Activated T-helper 17 cell treated with anti-CD3 and anti-CD28 coated beads, Interleukin-2, amount 50 U/mL, for 72 hours (primary cell): ENCODE results near the gene CCSER1. TPM values are rescaled to one million over a fixed set of nuclear protein-coding genes. Genes with fewer than 3 reads are reported as not detected.

Experiments
- ATAC-seq: fragments of 150-1000 bp; cut with Tn5 transposase; replicated peaks from 2 replicates; pipeline ENCODE4 v1.10.0; 2021; ENCODE audit warnings: mild to moderate bottlenecking, moderate library complexity
- H3K27ac Mint-ChIP-seq: one replicate; pipeline ENCODE4 v1.8.0; 2022; ENCODE audit warnings: mixed read lengths
- H3K27me3 Mint-ChIP-seq: one replicate; pipeline ENCODE4 v1.8.0; 2022; ENCODE audit warnings: mixed read lengths
- H3K36me3 Mint-ChIP-seq: one replicate; pipeline ENCODE4 v1.8.0; 2022; ENCODE audit warnings: low read depth, mild to moderate bottlenecking, mixed read lengths
- H3K4me1 Mint-ChIP-seq: one replicate; pipeline ENCODE4 v1.8.0; 2022; ENCODE audit warnings: mixed read lengths
- H3K4me3 Mint-ChIP-seq: one replicate; pipeline ENCODE4 v1.8.0; 2022; ENCODE audit warnings: mild to moderate bottlenecking, mixed read lengths
- H3K9me3 Mint-ChIP-seq: one replicate; pipeline ENCODE4 v1.8.0; 2022; ENCODE audit warnings: mixed read lengths
- total RNA-seq, 2 donors: library from RNA; stranded (reverse); gene quantifications; one replicate each; pipeline ENCODE4 v1.2.3, GENCODE V29; 2022

Gene CCSER1
- total RNA-seq, result under 1 TPM; 0.64 to 0.78 TPM

DNA sequence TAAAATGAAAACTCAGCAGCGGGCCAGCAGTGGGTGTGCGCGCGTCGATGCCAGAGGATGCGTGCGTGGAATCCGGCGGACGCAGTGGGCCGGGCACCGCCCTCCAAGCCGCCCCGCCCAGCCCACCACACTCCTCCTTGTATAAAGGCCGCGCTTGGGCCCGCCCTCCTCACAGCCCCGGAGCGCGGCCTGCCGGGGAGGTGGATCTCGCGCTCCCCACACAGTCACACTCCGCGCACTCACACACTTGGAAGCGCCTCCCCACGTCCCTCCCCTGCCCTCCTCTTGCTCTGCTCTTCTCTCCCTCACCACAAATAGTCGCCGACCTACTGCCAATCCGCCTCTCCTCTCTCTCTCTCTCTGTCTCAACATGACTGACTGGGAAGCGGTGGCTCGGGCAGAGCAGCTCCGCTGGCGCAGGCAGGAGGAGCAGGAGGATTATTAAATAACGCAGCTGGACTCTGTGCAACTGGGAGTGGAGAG is at the start of gene CCSER1:
Gene CCSER1, plus strand, starts transcription at position 172 of the 483 bp plus-strand sequence.
- Mint-ChIP-seq H3K4me3 (peak within 1 kb of the TSS; percentile 77), H3K4me1 (peaks cover 13% of the 10 kb centered on the region), H3K27ac (no peak within 1 kb of the TSS), H3K36me3 (no peaks in the 10 kb centered on the region), H3K27me3 (peaks cover 42% of the 10 kb centered on the region), H3K9me3 (no peaks in the 10 kb centered on the region)
- peak; percentile 76 for ATAC-seq

DNA sequence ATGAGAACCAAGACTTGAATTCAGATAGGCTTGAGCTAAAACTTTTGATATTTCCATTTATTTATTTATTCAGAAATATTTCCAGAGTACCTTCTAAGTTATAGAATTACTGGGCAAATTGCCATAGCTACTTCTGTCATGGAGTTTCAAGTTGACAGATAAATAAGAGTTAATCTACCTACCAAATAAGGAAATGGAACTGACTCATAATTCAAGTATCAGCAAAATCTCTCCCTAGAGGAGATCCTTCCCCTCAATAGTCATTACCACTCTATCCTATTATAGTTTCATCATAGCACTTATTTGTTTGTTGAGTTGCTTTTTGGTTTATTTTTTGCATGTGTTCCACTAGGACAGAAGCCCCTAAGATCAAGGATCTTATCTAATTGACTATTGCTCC is 48.8 kb upstream of the CCSER1 start:
- no peak overlapping the region for H3K4me3 Mint-ChIP-seq
- no peak overlapping the region for H3K27ac Mint-ChIP-seq
- peaks cover 25% of the 10 kb centered on the region for H3K27me3 Mint-ChIP-seq
- ATAC-seq, result no peak
- no peaks in the 10 kb centered on the region for H3K9me3 Mint-ChIP-seq
- H3K36me3 Mint-ChIP-seq, result no peaks in the 10 kb centered on the region
- no peaks in the 10 kb centered on the region for H3K4me1 Mint-ChIP-seq

DNA sequence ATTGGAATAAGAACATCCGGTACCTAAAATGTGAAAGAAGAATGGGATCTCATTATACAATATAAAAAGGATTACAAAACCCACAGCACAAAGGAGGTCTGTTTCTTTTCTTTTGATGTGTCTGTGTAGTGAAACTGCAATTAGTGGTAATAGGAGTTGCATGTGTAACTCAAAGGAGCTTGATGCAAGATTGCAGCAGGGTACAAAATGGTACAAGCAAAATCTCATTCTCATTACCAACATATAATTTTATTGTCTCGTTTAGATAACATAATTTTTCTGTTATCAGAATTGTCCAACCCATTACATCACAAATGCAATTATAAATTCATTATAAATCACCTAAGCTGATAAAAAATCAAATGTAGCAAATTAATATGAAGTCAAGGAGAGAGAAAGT is 47.1 kb upstream of the CCSER1 start:
- no peak for ATAC-seq
- Mint-ChIP-seq H3K9me3 (no peaks in the 10 kb centered on the region), H3K36me3 (no peaks in the 10 kb centered on the region), H3K4me1 (no peaks in the 10 kb centered on the region), H3K27ac (no peak overlapping the region), H3K4me3 (no peak overlapping the region), H3K27me3 (peaks cover 15% of the 10 kb centered on the region)

DNA sequence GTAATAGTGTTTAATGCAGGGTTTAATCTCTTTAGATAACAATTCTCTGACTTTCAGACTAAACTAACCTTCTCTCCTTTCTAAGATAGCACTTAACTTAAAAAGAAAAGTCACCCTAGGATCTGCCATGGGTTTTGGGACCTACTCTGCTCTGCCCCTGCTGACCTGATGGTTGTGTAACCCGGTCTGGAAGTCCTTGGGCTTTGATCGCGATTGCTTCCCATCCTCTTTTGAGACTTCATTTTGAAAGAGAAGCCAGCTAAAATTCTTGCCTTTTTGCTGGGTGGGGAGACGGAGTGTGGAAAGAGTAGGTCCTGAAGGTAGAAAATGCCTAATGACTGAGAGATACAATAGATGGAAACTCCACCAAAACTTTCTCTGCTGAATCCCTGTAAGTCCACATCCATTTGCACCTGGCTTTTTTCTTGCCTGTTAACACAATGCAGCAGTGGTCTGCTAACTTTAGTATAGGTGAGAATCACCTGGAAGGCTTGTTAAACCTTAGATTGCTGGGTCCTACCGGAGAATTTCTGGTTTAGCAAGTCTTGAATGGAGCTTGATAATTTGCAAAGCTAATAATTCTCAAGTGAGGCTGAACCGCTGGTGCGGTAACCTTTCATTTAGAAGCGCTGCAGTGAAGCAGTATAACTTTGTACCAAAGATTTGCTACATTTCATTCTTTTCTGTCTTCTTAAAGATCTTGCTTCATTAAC is 45.6 kb upstream of the CCSER1 start:
- Mint-ChIP-seq H3K4me3 (no peak overlapping the region), H3K27me3 (peaks cover 13% of the 10 kb centered on the region), H3K4me1 (no peaks in the 10 kb centered on the region), H3K36me3 (no peaks in the 10 kb centered on the region), H3K27ac (no peak overlapping the region), H3K9me3 (no peaks in the 10 kb centered on the region)
- no peak for ATAC-seq

DNA sequence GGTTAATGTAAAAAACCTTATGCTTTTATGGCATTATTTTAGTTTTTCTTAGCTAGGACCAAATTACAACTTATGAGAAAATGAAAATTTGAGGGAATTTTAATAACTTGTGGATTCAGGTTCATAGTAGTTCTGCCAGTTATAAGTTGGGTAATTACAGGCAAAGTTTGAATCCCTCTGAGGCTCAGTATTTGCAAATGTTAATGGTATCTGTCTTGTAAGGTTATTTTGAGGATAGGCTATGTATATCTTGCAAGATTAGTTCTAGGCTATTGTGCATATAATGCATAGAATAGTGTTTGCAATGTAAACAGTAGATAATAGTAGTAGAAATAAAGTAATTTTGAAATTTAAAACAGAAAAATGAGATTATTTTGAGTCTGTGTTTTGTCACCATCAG is 44.7 kb upstream of the CCSER1 start:
- peaks cover 13% of the 10 kb centered on the region for H3K27me3 Mint-ChIP-seq
- no peaks in the 10 kb centered on the region for H3K4me1 Mint-ChIP-seq
- no peak overlapping the region for H3K4me3 Mint-ChIP-seq
- no peaks in the 10 kb centered on the region for H3K36me3 Mint-ChIP-seq
- H3K27ac Mint-ChIP-seq, result no peak overlapping the region
- H3K9me3 Mint-ChIP-seq, result no peaks in the 10 kb centered on the region
- no peak for ATAC-seq

DNA sequence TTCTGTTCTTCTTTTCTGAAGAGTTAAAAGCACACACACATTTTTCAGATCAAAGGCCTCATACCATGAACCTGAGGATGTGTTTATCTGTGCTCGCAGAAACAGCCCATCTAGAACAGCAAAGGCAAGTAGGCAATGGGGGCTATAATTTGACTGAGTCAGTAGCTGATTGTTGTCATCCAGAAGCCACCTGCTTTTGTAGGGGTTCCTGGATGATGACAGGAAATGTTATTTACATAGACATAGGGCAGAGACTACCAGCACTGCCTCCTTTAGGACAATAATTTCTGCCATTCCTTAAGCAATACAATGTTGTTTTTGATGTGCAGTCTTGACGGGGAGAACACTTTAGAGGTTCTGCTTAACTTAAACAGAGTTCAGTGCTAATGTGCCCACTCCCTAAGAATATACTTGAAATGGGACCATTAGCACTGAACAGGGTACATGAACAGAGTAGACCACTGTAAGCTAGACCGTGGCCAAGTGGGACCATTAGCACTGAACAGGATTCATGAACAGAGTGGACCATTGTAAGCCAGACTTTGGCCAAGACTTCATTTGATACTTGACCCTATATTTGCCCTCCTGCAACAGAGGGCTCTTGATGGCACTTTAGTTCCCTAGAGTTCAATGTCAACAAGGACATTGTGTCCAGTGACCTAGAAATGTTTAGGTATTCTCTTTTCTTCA is 42.8 kb upstream of the CCSER1 start:
- no peak for ATAC-seq
- H3K4me1 Mint-ChIP-seq, result no peaks in the 10 kb centered on the region
- H3K36me3 Mint-ChIP-seq, result no peaks in the 10 kb centered on the region
- peaks cover 5% of the 10 kb centered on the region for H3K27me3 Mint-ChIP-seq
- H3K9me3 Mint-ChIP-seq, result no peaks in the 10 kb centered on the region
- H3K27ac Mint-ChIP-seq, result no peak overlapping the region
- H3K4me3 Mint-ChIP-seq, result no peak overlapping the region

DNA sequence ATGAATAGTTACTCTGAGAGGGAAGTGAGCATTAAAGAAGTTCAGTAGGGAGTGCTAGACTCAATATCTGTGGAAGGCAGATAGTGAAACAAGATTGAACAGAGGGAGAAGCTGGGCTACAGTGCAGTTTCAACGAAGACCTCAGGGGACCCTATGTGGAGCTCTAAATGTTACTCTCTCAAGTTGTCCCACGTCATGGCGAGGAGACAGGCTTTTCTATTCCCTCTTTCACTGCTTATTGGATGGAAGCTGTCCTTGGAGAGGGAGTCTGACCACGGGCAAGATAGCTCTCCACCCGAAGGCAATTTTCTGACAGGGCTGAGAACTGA is 42.3 kb upstream of the CCSER1 start:
- Mint-ChIP-seq H3K27ac (no peak overlapping the region), H3K4me1 (no peaks in the 10 kb centered on the region), H3K4me3 (no peak overlapping the region), H3K9me3 (no peaks in the 10 kb centered on the region), H3K27me3 (peaks cover 4% of the 10 kb centered on the region), H3K36me3 (no peaks in the 10 kb centered on the region)
- ATAC-seq, result no peak

DNA sequence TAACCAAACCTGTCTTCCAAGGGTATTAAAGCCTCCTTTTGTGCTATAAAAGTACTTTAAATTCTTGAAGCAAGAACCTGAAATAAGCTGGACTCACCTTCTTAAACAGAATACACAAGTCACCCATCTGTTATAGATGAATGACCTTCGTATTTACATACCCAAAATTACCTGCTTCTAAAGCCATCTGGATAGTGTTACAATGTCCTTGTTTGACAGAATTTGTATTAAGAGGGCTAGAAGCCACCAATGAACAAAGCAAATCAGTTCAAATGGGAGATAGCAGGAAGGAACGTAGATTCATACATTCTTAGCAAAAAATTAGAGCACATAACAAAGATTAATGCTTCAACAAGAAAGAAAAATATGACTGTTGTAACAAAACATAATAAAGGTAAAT is 33.7 kb upstream of the CCSER1 start:
- Mint-ChIP-seq H3K27ac (no peak overlapping the region), H3K36me3 (no peaks in the 10 kb centered on the region), H3K9me3 (no peaks in the 10 kb centered on the region), H3K27me3 (peaks cover 16% of the 10 kb centered on the region), H3K4me1 (no peaks in the 10 kb centered on the region), H3K4me3 (no peak overlapping the region)
- no peak for ATAC-seq

DNA sequence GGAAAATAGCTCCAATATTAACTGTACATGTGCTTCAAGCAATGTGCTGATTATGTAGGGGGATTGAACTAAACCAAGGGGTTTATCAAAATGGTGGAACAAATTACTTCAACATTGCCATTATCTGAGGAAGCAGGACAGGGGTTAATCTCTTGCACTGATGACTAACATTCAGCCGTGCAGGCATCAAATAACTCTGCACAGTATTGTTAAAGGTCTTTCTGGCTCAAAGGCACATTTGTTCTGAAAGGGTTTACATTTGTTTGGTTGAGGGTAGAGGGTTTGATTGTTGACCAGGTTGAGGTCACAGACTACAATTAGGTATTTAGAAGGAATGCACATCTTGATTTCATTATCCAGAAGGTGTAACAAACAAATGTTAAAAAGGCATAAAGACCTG is 32.2 kb upstream of the CCSER1 start:
- Mint-ChIP-seq H3K4me3 (no peak overlapping the region), H3K4me1 (no peaks in the 10 kb centered on the region)
- no peak for ATAC-seq

DNA sequence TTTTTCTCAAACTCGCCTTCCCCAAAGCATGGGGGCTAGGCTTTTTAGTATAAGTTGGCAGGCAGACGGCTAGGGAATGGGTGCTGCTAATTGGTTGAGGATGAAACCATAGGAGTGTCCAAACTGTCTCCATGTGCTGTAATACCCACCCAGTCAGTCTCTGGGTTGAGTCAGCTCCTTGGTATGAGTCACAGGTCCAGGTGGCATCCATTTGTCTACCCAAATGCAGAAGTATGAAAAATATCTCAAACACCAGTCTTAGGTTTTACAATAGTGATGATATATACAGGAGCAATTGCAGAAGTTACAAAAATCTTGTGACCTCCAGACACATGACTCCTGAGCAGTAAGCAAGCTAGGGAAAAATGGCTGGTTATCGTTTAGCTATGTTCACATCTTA is 27.4 kb upstream of the CCSER1 start:
- no peak overlapping the region for H3K27ac Mint-ChIP-seq
- H3K9me3 Mint-ChIP-seq, result no peaks in the 10 kb centered on the region
- H3K27me3 Mint-ChIP-seq, result peaks cover 6% of the 10 kb centered on the region
- ATAC-seq, result no peak
- H3K4me1 Mint-ChIP-seq, result no peaks in the 10 kb centered on the region
- no peak overlapping the region for H3K4me3 Mint-ChIP-seq
- no peaks in the 10 kb centered on the region for H3K36me3 Mint-ChIP-seq

More for the DNA sequence above, 32.2 kb upstream of the CCSER1 start:
- Mint-ChIP-seq H3K27me3 (peaks cover 16% of the 10 kb centered on the region), H3K36me3 (no peaks in the 10 kb centered on the region), H3K9me3 (no peaks in the 10 kb centered on the region), H3K27ac (no peak overlapping the region)

DNA sequence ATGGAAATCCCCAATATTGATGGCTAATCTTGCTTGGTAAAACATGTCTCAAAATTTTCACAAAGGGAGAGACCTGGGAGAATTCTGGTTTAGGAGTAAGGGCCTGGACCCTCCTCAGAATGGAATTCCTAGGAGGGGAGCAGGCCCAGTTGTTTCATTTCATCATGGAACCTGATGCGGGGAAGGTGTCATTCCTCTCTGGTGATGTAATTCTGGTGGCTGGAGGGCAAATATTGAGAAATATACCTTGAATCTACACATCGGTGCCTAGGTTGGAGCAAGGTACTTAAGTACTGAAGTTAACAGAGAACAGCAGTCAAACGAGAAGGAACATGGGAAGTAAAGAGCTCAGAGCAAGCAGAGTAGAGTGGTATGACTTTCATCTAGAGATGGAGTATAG is 23.2 kb upstream of the CCSER1 start:
- no peaks in the 10 kb centered on the region for H3K4me1 Mint-ChIP-seq
- no peaks in the 10 kb centered on the region for H3K9me3 Mint-ChIP-seq
- no peak for ATAC-seq
- no peaks in the 10 kb centered on the region for H3K36me3 Mint-ChIP-seq
- no peak overlapping the region for H3K4me3 Mint-ChIP-seq
- peaks cover 6% of the 10 kb centered on the region for H3K27me3 Mint-ChIP-seq
- H3K27ac Mint-ChIP-seq, result no peak overlapping the region

DNA sequence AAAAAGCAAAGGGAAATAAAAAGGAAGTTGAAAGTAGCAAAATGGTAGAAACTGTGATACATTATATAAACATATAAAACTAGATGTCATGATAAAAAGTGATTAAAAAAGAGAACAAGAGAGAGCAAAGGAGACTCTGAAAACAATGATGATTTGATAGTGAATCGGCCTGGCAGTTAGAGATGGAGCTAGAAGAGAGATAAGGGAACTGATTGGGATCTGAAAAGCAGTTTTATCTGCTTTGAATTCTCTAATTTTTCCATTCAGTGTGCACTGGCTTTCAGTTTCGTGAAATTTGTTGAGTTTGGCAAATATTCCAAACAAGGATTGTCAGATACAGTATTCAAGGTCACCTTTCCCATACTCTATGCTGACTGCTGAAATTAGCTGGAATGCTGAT is 21.9 kb upstream of the CCSER1 start:
- Mint-ChIP-seq H3K9me3 (no peaks in the 10 kb centered on the region), H3K36me3 (no peaks in the 10 kb centered on the region), H3K27me3 (peaks cover 7% of the 10 kb centered on the region), H3K4me3 (no peak overlapping the region), H3K4me1 (no peaks in the 10 kb centered on the region), H3K27ac (no peak overlapping the region)
- ATAC-seq, result no peak

DNA sequence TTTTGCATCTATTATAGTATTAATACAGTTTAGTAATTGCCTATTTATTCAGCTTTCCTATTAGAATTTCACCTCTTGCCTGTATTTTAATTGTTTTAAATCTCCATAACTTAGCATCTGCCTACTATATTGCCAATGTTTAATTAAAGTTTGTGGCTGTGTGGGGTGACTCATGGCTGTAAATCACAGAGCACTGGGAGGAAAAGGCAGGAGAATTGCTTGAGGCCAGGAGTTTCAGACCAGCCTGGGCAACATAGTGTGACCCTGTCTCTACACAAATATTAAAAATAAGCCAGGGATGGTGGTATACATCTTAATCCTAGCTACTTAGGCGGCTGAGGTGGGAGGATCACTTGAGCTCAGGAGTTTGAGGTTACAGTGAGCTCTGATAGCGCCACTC is 14.5 kb upstream of the CCSER1 start:
- no peak overlapping the region for H3K27ac Mint-ChIP-seq
- H3K27me3 Mint-ChIP-seq, result peaks cover 10% of the 10 kb centered on the region
- H3K36me3 Mint-ChIP-seq, result no peaks in the 10 kb centered on the region
- no peak overlapping the region for H3K4me3 Mint-ChIP-seq
- no peak for ATAC-seq
- no peaks in the 10 kb centered on the region for H3K4me1 Mint-ChIP-seq
- H3K9me3 Mint-ChIP-seq, result peaks cover 3% of the 10 kb centered on the region

DNA sequence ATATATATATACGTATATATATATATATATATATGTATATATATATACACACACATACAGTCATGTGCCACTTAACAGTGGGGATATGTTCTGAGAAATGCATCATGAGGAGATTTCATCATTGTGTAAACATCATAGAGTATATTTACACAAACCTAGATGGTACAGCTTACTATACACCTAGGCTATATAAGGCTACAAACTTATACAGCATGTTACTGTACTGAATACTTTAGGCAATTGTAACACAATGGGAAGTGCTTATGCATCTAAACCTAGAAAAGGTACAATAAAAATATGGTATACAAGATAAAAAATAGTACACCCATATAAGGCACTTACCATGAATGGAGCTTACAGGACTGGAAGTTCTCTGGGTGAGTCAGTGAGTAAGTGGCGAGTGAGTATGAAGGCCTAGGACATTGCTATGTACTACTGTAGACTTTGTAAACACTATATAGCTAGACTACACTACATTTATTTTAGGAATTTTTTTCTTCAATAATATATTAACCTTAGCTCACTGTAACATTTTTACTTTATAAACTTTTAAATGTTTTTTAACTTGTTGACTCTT is 13.2 kb upstream of the CCSER1 start:
- H3K27me3 Mint-ChIP-seq, result peaks cover 9% of the 10 kb centered on the region
- peaks cover 3% of the 10 kb centered on the region for H3K9me3 Mint-ChIP-seq
- no peaks in the 10 kb centered on the region for H3K36me3 Mint-ChIP-seq
- no peak overlapping the region for H3K4me3 Mint-ChIP-seq
- no peak overlapping the region for H3K27ac Mint-ChIP-seq
- ATAC-seq, result no peak
- no peaks in the 10 kb centered on the region for H3K4me1 Mint-ChIP-seq

DNA sequence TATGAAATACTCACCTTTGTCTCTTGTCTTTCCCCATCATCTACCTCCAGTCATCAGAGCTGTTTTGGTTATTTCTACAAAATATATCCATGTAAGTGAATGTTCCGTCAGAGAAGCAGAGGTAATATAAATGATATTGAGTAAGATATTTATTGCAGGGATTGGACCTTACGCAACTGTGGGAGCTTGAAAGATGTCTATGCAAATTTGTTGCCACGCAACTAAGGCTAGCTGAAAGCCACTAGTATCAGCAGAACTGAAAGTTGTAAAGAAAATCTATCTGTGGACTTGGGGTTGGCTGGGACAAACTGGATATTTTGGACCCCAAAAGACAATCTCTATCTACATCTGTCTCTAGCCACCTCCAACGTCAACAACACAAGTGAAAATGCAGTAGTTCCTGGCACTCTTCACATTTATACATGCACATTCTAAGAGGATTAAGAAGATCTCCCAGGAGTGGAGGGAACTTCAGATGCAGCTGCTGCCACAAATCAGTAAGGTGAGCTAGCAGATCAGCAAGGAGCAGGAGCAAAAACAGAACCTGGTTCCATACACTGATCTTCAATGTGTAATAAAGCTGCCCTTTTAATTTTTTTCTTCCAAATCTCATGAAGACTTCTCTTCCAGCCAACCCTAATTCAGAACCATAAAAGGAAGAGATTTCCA is 8.5 kb upstream of the CCSER1 start:
- no peak overlapping the region for H3K4me3 Mint-ChIP-seq
- peaks cover under 1% of the 10 kb centered on the region for H3K27me3 Mint-ChIP-seq
- peaks cover 3% of the 10 kb centered on the region for H3K9me3 Mint-ChIP-seq
- no peaks in the 10 kb centered on the region for H3K4me1 Mint-ChIP-seq
- ATAC-seq, result no peak
- H3K27ac Mint-ChIP-seq, result no peak overlapping the region
- no peaks in the 10 kb centered on the region for H3K36me3 Mint-ChIP-seq
